ENCODE data around the gene CFLAR.
"Not testable (repeated sequence)": the region's sequence is repeated elsewhere in the genome, so short reads cannot be mapped to it uniquely, and the experiment has no call there.

The CFLAR gene

DNA sequence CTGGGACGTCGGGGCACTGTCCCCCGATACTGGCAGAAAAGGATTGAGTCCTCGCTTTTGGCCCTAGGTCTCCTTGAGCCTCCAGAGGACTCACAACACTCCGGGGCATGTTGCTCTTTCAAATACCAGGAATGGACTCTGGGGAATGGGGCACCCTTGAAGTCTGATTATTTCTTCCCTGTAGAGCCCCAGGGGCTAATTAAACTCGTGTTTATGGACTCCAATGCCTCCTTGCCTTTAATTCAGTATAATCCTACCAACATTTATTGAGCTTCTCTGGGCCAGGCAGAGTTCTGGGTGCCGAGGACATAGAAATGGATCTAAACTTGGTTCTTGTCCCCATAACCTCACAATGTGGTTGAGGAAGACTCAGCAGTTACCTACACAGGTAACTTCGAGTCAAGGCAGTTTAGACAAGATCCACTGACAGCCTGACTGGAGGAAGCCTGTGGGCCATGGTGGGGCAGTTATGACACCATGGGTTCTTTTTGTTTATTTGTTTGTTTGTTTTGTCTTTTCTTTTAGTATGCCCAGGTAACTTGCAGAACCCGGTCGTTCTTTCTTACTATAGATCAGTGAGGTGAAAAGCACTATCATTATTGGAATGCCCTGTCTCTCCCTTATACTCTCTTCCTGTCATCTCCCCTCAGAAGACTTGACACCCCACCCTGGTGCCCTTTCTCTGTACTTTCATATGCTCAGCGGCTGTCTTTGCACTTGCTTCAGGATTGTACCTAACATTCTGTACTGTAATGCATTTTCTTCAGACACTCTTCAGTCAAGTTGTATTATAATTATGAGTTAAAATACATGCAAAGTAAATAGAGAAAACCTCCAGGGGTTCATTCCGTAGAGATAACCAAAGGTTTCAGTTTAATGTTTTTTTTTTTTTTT lies 3.2 kb downstream of the CFLAR start:
- no peak for DNase-seq (ENCODE audit: low read depth in 2 of 2)

DNA sequence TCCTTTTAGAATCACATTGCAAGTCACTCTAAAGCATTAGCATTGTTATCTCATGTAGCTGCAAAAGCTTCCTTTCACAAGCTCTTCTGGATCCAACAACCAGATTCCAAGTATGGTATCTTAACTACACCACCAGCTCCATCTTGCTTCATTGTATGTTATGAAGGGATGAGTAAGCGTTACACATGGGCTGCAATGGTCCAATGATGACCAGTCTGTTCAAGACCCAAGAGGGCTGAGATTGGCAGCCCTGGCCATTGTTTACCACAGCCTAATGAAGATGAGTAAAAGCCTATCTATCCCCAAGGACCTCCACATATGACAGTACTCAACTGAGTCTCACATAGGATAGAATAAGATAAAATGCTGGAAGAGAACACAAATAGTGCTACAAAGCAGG lies 6.3 kb downstream of the CFLAR start:
- DNase-seq (ENCODE audit: low read depth in 2 of 2) = no peak

DNA sequence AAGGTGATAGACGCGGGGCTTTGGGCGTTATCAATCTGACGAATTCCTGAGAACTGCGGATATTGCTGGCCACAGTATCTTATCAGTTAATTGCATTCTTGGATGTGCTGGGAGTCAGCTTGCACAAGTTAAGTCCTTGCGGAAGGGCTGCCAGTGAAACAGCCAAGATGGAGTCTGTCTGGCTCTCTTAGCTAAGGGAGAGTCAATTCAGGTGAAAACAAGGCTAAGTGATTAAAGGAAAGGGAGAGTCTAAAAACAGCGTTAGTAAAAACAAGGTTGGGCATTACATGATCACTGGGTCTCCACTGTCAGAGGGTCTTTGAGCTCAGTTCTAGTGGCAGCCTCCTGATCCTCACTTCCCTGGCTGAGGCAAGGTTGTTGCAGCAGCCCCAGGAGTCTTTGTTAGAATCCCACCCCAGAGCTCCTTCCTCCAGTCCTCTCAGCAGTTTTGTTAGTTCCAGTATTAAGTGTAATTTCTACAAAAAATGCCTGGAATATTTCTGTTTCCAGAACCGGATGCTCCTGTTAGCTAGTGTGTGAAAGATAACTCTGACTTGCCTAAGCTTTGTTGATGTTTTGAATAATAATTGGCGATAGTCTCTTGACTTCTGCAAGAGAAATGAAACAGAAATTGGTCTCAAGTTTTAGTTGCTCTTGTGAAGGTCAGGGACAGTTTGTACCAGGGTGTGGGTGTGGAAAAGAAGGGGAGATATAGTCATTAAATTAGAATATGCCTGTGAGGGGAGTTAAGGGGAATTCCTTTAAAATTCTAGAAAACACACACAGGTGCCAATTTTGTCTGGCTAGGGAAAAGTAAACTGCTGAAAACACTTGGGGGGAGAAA lies 10.6 kb downstream of the CFLAR start:
- DNase-seq (ENCODE audit: low read depth in 2 of 2) = no peak

DNA sequence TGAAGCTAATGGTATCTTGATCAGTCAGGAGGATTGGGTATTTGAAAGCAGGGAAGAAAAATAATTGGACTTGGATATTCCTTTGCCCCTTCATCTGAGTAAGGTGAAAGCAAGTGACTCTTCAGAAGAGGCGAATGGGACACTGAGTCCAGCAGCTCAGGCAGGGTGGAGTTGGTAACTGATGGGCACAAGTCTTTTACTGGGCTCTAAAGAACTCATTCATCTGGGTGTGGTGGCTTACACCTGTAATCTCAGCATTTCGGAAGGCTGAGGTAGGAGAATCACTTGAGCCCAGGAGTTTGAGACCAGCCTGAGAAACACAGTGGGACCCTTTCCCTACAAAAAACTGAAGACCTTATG lies 11.2 kb downstream of the CFLAR start:
- DNase-seq (ENCODE audit: low read depth in 2 of 2) = no peak

DNA sequence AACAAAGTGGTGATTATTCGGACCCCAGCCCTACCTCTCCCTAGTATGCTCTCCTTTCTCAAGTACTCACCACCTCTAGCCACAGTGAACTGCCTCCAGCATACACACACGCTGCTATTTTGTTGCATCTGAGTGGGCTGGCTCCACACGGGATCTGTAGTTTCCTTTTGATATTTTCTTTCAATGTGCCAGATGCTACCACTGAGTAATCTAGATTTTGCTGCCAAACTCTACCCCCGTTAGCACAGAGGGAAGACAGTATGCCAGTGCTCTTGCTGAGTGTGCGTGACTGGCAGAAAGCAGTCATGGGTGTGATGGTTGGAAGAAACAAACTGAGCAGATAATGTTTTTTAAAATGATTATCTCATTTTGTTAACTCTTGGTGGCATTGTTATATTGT lies 11.6 kb downstream of the CFLAR start:
- peak in 1 of 2 donors; percentile 20 for DNase-seq (ENCODE audit: low read depth in 2 of 2)

DNA sequence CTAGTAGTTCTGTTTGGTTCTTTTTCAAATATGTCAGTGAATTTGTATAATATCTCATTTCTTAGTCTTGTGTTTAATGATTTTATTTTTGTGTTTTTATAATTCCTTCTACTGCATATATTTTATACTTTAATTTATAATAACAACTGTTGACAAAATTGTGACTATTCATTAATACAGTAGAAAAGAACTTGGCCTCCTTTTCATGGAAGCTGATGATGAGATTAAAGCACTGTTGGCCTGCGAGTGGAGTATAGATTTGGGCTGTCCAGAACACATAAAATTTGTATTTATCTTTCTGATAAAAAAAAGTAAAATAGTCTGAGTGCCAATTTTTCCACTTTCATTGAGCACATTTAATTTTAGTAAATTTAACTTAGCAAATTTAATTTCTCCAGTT lies 12.1 kb downstream of the CFLAR start:
- DNase-seq (ENCODE audit: low read depth in 2 of 2) = no peak

DNA sequence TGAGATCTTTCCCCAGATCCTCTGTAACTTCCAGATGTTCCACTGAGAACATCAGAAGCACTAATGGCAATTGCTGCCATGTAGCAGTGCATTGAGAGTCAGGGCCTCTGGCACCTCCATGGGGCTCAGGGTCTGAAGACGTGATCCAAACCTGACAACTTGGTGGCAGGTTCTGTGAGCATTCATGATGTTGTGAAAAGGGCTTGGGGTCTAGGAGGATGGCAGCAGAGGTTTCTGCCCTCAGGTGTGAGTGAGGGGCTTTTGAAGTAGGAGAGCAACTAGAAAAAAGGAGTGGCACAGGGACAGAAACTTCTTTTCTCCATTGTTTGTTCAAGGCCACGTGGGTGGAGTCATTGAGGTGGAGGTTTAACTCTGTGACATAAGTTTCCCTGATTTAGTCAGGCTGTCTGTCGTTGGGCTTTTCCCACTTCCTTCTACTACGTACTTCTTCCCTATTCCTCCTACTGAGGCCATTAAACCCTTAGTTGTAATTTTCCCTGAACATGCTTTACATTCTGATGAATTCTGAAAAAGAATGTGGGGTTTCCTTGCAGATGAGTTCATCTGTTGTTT lies 13.1 kb downstream of the CFLAR start:
- no peak for DNase-seq (ENCODE audit: low read depth in 2 of 2)

DNA sequence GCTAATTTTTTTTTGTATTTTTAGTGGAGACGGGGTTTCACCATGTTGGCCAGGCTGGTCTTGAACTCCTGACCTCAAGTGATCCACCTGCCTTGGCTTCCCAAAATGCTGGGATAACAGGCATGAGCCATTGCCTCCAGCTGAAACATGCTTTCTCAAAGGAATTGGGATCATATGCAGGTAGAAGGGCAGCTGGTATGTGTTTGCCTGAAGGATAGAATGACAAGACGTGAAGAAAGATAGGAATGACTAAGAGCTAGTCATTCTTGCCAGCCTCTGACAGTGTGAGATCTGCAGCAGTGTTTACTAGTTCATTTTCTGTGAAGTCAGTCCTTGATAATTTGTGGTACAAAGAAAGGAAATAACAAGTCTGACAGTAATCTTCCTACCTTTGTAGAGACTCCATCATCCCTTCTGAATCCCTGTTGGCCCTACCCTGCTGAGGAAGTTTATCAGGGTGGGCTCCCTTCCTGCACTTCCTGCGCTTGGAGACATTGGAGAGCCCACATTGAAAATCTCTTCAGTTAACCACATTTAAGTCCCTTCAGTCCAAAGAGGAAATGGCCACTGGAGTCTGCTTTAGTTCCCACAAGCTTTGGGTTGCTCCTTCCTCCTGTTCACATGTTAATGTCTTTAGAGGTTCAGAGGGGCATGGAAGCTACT lies 14.7 kb downstream of the CFLAR start:
- DNase-seq (ENCODE audit: low read depth in 2 of 2) = no peak

DNA sequence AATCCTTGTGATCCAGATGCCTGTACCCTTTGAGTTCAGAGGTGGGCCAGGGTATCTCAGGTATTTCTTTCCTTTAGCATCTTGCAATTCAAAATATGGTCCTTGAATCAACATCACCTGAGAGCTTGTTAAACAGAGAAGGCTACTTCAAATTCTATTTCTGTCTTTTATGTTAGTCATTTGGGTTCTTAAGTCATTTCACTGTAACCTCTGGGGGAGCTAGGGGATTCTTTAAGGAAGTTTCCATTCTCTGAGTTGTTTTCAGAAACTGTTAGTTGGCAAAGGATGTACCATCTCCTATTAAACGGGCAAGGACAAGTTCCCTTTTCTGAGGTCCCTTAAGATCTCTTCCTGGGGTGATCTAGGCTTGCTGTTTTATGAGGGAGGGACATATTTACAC lies 16.6 kb downstream of the CFLAR start:
- no peak for DNase-seq (ENCODE audit: low read depth in 2 of 2)

DNA sequence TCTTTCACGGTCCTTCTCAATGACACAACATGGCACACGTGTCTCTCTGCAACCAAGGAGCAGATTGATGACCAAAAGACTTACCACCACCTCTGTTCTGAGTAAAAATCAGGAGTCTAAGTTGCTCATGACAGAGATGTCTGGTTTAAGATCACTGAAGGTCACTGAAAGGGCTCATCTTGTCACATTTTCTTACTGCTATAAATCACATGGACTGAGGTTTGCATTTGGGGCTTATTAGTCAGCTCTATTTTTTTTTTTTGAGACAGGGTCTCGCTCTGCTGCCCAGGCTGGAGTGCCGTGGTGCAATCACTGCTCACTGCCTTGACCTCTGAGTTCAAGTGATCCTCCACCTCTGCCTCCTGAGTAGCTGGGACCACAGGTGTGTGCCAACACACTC lies 19.4 kb downstream of the CFLAR start:
- DNase-seq (ENCODE audit: low read depth in 2 of 2) = no peak

DNA sequence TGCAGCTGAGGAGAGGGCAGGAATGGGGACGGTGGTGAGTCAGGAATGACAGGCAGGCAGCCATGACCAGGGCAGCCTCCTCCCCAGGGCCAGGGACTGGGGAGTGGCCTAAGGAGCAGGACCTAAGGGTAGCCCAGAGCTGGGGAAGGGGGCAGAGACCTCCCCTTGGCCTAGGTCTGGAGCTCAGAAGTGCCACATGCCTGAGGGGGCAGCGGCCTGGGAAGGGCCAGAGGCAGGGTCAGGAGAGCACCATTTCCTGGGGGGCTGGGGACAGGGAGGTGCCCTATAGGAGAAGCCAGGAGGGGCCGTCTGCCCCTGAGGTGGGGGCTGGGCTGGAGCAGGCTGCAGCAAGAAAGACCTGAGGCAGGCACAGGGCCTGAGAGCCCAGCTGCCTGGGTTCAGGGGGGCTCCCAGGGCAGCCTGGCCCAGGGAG lies 20.9 kb downstream of the CFLAR start:
- no peak for DNase-seq (ENCODE audit: low read depth in 2 of 2)

DNA sequence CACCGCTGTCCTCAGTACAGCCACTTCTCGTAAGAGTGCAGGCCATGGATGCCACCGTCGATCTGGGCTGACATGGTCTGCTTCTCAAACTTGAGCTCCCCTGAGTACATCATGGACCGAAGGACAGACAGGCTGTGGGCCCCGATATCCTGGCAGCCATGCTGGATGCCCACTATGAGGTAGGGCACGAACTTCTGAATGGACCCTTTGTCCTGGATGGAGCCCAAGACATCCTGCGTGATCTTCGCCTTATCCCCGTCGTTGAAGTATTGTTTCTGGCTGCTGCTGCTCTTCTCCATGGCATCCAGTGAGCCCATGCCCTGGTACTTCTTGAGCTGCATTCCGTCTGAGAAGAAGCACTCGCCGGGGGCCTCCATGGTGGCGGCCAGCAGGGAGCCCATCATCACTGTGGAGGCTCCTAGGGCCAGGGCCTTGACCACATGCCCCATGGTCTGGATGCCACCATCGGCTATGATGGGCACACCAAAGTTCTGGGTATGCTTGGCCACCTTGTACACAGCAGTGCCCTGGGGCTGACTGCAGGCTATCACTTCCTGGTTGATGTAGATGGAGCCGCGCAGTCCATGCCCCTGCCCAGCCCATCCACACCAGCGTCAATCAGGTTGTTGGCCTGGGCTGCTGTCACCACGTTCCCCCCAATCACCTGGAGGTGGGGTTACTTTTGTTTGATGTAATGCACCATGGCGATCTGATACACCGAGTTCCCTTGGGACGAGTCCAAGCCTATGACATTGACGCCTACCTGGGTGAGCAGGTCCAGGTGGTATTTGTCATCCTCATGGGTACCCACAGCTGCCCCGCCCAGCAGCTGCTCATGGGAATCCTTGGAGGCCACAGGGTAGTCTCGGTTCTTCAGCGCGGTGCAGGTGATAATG lies 21.8 kb downstream of the CFLAR start:
- DNase-seq (ENCODE audit: low read depth in 2 of 2) = no peak

DNA sequence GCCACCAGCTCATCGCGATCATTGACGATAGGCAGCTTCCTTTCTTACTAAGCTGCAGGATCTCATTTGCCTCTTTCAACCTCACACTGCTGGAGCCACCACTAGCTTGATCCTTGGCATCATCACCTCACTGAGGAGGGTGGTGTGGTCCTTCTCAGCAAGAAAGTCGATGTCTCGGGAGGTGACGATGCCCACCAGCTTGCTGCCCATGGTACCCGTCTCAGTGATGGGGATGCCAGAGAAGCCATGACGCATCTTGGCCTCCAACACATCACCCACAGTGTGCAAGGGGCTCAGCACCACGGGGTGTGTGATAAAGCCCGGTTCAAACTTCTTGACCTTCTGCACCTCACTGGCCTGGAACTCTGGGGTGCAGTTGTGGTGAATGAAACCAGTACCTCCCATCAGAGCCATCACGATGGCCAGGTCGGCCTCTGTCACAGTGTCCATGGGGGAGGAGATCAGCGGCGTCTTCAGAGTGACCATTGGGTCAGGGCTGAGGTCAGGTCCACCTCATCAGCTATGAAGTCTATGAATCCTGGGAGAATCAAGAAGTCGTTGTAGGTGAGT lies 22.5 kb downstream of the CFLAR start:
- DNase-seq (ENCODE audit: low read depth in 2 of 2) = no peak

DNA sequence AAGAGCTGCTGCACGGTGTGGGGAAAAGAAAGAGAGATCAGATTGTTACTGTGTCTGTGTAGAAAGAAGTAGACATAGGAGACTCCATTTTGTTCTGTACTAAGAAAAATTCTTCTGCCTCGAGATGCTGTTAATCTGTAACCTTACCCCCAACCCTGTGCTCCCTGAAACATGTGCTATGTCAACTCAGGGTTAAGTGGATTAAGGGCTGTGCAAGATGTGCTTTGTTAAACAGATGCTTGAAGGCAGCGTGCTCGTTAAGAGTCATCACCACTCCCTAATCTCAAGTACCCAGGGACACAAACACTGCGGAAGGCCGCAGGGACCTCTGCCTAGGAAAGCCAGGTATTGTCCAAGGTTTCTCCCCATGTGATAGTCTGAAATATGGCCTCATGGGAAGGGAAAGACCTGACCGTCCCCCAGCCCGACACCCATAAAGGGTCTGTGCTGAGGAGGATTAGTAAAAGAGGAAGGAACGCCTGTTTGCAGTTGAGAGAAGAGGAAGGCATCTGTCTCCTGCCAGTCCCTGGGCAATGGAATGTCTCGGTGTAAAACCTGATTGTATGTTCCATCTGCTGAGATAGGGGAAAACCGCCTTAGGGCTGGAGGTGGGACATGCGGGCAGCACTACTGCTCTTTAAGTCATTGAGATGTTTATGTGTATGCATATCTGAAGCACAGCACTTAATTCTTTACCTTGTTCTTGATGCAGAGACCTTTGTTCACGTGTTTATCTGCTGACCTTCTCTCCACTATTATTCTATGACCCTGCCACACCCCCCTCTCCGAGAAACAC lies 23.2 kb downstream of the CFLAR start:
- not testable (repeated sequence) for DNase-seq (ENCODE audit: low read depth in 2 of 2)

DNA sequence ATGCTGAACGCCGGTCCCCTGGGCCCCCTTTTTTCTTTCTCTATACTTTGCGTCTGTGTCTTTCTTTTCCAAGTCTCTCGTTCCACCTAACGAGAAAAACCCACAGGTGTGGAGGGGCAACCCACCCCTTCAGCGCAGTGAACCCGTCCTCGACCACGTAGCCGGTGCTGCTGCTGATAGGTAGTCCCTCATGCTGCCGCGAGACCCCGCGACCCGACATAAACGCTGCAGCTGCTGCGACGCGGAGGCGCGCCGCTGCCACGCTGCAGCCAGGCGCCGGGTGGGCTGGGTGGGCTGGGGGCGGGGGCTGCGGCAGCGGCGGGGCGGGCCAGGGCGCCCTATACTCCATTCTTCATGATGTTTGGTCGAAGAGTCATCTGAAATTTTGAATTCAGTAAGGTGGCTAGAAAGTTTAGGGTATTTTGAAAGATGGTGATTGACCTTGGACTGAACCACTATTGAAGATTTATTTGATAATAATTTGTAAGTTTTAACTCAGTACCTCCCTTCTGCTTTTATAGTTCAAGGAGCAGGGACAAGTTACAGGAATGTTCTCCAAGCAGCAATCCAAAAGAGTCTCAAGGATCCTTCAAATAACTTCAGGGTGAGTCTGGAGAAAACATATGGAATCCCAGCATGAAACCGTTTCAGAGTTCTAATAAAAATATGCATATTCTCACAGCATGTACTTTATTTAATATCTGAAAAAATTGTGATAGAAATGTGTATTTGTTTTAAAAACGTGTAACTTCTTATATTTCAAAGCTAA lies 24.1 kb downstream of the CFLAR start:
- DNase-seq (ENCODE audit: low read depth in 2 of 2) = no peak

DNA sequence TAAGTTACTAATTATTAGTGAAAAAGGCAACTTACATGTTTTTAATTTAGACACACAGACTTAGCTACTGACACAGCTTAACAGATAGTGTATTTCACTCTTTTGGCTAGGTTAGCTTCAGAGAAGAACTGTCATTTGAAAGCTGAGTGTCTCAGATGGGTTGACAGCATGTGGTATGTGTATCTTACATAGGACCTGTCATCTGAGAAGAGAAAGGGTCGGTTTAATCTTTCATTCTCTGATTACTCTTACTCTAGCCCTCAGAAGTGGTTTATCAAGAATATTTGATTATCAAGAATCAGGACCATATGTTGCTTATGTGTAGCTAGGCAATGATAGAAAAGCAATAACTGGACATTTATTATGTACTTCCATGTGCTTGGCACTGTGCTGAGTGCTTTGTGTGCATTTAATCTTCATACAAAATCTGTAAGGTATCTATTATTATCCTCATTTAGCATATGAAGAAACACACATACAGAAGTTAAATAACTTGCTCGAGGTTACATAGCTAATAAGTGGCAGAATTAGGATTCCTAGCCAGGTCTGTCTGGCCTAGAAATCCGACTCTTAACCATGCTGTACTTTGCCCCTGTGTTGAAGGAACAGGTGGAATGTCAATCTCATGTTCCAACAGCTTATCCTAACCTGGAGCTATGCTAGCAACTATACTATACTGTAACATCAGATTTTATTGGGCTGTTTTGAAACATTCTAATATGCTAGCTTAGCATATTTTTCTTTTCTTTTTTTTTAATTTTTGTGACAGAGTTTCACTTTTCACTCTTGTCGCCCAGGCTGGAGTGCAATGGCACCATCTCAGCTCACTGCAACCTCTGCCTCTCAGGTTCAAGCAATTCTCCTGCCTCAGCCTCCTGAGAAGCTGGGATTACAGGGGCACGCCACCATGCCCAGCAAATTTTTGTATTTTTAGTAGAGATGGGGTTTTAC lies 28.4 kb downstream of the CFLAR start:
- no peak for DNase-seq (ENCODE audit: low read depth in 2 of 2)

DNA sequence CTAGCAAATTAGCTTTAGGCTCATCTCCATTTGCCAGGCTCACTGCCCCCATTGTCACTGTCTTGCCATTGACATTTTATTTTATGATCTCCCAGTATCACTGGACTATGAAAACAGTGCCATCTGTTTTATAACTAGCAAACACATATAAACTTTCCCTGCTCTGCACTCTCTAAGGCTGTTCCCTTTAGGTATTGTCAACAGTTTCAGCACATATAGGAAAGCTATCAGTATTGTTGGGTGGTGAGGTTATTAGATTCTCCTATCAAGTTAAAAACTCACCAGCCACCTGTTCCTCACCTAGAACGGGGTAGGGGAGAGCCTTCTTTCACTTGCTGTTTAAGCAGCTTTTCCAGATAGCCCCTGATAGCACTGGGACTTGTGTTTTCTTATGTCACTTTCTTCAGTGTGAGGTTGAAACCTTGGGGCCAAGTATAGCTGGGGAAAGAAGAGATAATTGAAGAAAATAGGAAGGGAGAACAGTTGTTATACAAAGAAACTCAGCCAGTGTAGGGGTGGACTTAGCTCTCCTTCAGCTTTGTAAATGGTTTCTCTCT lies 32.5 kb downstream of the CFLAR start:
- no peak for DNase-seq (ENCODE audit: low read depth in 2 of 2)
